Measurements from ENCODE around the gene RAD51B.

Gene RAD51B

DNA sequence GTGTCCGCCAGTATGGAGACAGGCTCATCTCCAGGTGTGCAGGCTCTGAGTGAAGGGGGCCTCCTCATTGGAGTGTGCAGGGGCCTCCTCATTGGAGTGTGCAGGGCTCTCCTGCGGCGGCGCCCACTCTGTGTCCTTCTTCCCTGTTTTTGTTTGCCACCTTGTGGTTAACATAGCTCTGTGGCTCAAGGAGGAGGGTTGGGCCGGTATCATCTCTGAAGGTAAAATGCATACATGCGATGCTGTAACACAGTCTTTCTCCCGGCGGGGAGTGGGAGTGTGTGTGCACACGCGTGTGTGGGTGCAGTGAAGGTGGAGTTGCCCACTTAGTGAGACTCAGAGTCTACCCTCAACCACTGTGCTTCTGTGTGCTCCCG is 543.9 kb downstream of the RAD51B start:
- CTCF ChIA-PET = no interaction called here
- no peaks in the 10 kb centered on the region for H3K36me3 ChIP-seq (ENCODE audit: control insufficient read depth in 2 of 2, insufficient read depth in 1 of 2, low read length in 2 of 2)
- POLR2A ChIA-PET = no interaction called here
- H3K4me3 ChIP-seq (ENCODE audit: low read depth, low read length) = no peak overlapping the region
- no peaks in the 10 kb centered on the region for H3K9me3 ChIP-seq (ENCODE audit: control insufficient read depth, insufficient read depth, low read depth, low read length)
- TF ChIP-seq, protein P1, sequence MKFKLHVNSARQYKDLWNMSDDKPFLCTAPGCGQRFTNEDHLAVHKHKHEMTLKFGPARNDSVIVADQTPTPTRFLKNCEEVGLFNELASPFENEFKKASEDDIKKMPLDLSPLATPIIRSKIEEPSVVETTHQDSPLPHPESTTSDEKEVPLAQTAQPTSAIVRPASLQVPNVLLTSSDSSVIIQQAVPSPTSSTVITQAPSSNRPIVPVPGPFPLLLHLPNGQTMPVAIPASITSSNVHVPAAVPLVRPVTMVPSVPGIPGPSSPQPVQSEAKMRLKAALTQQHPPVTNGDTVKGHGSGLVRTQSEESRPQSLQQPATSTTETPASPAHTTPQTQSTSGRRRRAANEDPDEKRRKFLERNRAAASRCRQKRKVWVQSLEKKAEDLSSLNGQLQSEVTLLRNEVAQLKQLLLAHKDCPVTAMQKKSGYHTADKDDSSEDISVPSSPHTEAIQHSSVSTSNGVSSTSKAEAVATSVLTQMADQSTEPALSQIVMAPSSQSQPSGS (tag by site-specific recombination; IDR thresholded peaks at IDR 0.05; ENCODE audit: low read depth) = no peak
- peak; percentile 44 for TF ChIP-seq EGR2 (tag by site-specific recombination; IDR thresholded peaks at IDR 0.05; ENCODE audit: low read depth)
- no peak for TF ChIP-seq FEZF1 (tag by site-specific recombination; IDR thresholded peaks at IDR 0.05)
- no peak for TF ChIP-seq ZNF621 (tag by site-specific recombination; IDR thresholded peaks at IDR 0.05)
- no peak for TF ChIP-seq ZNF660 (tag by site-specific recombination; IDR thresholded peaks at IDR 0.05)
- no peak for TF ChIP-seq HOXC10 (CRISPR knock-in tag; IDR thresholded peaks at IDR 0.05)
- TF ChIP-seq ZNF248 (tag by site-specific recombination; IDR thresholded peaks at IDR 0.05) = no peak
- no peak for TF ChIP-seq GLI4 (tag by site-specific recombination; IDR thresholded peaks at IDR 0.05)
- TF ChIP-seq ZNF132 (tag by site-specific recombination; IDR thresholded peaks at IDR 0.05; ENCODE audit: borderline replicate concordance) = no peak
- TF ChIP-seq, protein P2, sequence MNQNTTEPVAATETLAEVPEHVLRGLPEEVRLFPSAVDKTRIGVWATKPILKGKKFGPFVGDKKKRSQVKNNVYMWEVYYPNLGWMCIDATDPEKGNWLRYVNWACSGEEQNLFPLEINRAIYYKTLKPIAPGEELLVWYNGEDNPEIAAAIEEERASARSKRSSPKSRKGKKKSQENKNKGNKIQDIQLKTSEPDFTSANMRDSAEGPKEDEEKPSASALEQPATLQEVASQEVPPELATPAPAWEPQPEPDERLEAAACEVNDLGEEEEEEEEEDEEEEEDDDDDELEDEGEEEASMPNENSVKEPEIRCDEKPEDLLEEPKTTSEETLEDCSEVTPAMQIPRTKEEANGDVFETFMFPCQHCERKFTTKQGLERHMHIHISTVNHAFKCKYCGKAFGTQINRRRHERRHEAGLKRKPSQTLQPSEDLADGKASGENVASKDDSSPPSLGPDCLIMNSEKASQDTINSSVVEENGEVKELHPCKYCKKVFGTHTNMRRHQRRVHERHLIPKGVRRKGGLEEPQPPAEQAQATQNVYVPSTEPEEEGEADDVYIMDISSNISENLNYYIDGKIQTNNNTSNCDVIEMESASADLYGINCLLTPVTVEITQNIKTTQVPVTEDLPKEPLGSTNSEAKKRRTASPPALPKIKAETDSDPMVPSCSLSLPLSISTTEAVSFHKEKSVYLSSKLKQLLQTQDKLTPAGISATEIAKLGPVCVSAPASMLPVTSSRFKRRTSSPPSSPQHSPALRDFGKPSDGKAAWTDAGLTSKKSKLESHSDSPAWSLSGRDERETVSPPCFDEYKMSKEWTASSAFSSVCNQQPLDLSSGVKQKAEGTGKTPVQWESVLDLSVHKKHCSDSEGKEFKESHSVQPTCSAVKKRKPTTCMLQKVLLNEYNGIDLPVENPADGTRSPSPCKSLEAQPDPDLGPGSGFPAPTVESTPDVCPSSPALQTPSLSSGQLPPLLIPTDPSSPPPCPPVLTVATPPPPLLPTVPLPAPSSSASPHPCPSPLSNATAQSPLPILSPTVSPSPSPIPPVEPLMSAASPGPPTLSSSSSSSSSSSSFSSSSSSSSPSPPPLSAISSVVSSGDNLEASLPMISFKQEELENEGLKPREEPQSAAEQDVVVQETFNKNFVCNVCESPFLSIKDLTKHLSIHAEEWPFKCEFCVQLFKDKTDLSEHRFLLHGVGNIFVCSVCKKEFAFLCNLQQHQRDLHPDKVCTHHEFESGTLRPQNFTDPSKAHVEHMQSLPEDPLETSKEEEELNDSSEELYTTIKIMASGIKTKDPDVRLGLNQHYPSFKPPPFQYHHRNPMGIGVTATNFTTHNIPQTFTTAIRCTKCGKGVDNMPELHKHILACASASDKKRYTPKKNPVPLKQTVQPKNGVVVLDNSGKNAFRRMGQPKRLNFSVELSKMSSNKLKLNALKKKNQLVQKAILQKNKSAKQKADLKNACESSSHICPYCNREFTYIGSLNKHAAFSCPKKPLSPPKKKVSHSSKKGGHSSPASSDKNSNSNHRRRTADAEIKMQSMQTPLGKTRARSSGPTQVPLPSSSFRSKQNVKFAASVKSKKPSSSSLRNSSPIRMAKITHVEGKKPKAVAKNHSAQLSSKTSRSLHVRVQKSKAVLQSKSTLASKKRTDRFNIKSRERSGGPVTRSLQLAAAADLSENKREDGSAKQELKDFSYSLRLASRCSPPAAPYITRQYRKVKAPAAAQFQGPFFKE (tag by site-specific recombination; IDR thresholded peaks at IDR 0.05; ENCODE audit: borderline replicate concordance) = no peak
- TF ChIP-seq ZNF830 (tag by site-specific recombination; IDR thresholded peaks at IDR 0.05; ENCODE audit: low read depth) = no peak
- TF ChIP-seq BCL11A (tag by site-specific recombination; IDR thresholded peaks at IDR 0.05; ENCODE audit: low read depth) = no peak
- no peak for TF ChIP-seq TRIM28 (IDR thresholded peaks at IDR 0.05; ENCODE audit: borderline replicate concordance, low read length)
- no peak for TF ChIP-seq SP2 (tag by site-specific recombination; IDR thresholded peaks at IDR 0.05)
- TF ChIP-seq ZNF791 (tag by site-specific recombination; IDR thresholded peaks at IDR 0.05) = no peak
- TF ChIP-seq ZNF561 (tag by site-specific recombination; IDR thresholded peaks at IDR 0.05; ENCODE audit: borderline replicate concordance) = 0 out of 2 replicates have a peak, but pooled peaks have one; percentile 37
- TF ChIP-seq CTCF (tag by site-specific recombination; IDR thresholded peaks at IDR 0.05) = no peak
- TF ChIP-seq ZNF114 (tag by site-specific recombination; IDR thresholded peaks at IDR 0.05) = no peak
- TF ChIP-seq ZNF510 (tag by site-specific recombination; IDR thresholded peaks at IDR 0.05; ENCODE audit: insufficient replicate concordance) = no peak
- TF ChIP-seq ZNF555 (tag by site-specific recombination; conservative IDR thresholded peaks at IDR 0.05) = no peak
- no peak for TF ChIP-seq KLF1 (tag by site-specific recombination; IDR thresholded peaks at IDR 0.05)
- TF ChIP-seq ZNF302 (tag by site-specific recombination; IDR thresholded peaks at IDR 0.05; ENCODE audit: low read depth) = no peak
- TF ChIP-seq ZFP3 (tag by site-specific recombination; IDR thresholded peaks at IDR 0.05; ENCODE audit: low read depth) = no peak
- TF ChIP-seq IKZF3 (tag by site-specific recombination; IDR thresholded peaks at IDR 0.05) = no peak
- TF ChIP-seq, protein P3, sequence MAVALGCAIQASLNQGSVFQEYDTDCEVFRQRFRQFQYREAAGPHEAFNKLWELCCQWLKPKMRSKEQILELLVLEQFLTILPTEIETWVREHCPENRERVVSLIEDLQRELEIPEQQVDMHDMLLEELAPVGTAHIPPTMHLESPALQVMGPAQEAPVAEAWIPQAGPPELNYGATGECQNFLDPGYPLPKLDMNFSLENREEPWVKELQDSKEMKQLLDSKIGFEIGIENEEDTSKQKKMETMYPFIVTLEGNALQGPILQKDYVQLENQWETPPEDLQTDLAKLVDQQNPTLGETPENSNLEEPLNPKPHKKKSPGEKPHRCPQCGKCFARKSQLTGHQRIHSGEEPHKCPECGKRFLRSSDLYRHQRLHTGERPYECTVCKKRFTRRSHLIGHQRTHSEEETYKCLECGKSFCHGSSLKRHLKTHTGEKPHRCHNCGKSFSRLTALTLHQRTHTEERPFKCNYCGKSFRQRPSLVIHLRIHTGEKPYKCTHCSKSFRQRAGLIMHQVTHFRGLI (tag by site-specific recombination; IDR thresholded peaks at IDR 0.05) = no peak
- TF ChIP-seq ZFHX2 (tag by site-specific recombination; conservative IDR thresholded peaks at IDR 0.05) = peak; percentile 68
- TF ChIP-seq ZBTB1 (tag by site-specific recombination; IDR thresholded peaks at IDR 0.05) = no peak
- peaks cover 4% of the 10 kb centered on the region for H3K4me1 ChIP-seq (ENCODE audit: control insufficient read depth, insufficient read depth, low read length)
- H3K27ac ChIP-seq (ENCODE audit: extremely low read depth, low read depth, low read length) = no peak overlapping the region

Measured in HEK293 (cell line).